Loucy (cell line): ENCODE results near the gene LTBP1.

Experiments
- CTCF ChIP-seq: fragments of 200-600 bp; sonication (generic); conservative IDR thresholded peaks from 2 replicates; pipeline ENCODE4 v1.5.1; 2014; ENCODE audit warnings: mild to moderate bottlenecking, antibody characterized with exemption, low read length
- EZH2phosphoT487 ChIP-seq: fragments of 200-600 bp; IDR thresholded peaks from 2 replicates; pipeline ENCODE4 v1.6.1; 2018; ENCODE audit warnings: antibody characterized with exemption, mild to moderate bottlenecking, moderate library complexity, borderline replicate concordance

- TF ChIP-seq EZH2phosphoT487 (no peak), CTCF (no peak)
Measured at GRCh38 chr2:33093283-33093993, 146.7 kb downstream of the LTBP1 start.
